ENCODE results near the gene SCARF2.

GRCh38 chr22:20403779-20404140, 33.9 kb downstream of the SCARF2 start:
- TF ChIP-seq, protein P1, sequence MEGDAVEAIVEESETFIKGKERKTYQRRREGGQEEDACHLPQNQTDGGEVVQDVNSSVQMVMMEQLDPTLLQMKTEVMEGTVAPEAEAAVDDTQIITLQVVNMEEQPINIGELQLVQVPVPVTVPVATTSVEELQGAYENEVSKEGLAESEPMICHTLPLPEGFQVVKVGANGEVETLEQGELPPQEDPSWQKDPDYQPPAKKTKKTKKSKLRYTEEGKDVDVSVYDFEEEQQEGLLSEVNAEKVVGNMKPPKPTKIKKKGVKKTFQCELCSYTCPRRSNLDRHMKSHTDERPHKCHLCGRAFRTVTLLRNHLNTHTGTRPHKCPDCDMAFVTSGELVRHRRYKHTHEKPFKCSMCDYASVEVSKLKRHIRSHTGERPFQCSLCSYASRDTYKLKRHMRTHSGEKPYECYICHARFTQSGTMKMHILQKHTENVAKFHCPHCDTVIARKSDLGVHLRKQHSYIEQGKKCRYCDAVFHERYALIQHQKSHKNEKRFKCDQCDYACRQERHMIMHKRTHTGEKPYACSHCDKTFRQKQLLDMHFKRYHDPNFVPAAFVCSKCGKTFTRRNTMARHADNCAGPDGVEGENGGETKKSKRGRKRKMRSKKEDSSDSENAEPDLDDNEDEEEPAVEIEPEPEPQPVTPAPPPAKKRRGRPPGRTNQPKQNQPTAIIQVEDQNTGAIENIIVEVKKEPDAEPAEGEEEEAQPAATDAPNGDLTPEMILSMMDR (IDR thresholded peaks at IDR 0.05), result no peak
- no peak for TF ChIP-seq POLR2A (IDR thresholded peaks at IDR 0.05)
- TF ChIP-seq POLR2AphosphoS5 (IDR thresholded peaks at IDR 0.05), result no peak
- no peak for TF ChIP-seq EP300 (IDR thresholded peaks at IDR 0.05; ENCODE audit: low read depth)
